CD4-positive, alpha-beta T cell treated with Interleukin-4 for 1 hour (primary cell): ENCODE results near the gene TTC34.
A peak's percentile ranks its signal among the peaks of the same experiment; 100 is the strongest.
"Not testable (repeated sequence)": the region's sequence is repeated elsewhere in the genome, so short reads cannot be mapped to it uniquely, and the experiment has no call there.

ENCODE experiments used
- DNase-seq, 2 donors: peaks; one replicate each; pipeline ENCODE4 v3.0.0-alpha.2; 2020 to 2022

TTC34 gene

DNA sequence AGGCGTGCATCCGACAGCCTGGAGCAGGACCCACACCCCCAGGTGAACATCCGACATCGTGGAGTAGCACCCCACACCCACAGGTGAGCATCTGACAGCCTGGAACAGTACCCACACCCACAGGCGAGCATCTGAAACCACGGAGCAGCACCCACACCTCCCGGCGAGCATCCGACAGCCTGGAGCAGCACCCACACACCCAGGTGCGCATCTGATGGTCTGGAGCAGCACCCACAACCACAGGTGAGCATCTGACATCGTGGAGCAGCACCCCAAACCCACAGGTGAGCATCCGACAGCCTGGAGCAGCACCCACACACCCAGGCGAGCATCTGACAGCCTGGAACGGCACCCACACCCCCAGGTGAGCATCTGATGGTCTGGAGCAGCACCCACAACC lies 46.1 kb downstream of the TTC34 start:
- DNase-seq: not testable (repeated sequence)

DNA sequence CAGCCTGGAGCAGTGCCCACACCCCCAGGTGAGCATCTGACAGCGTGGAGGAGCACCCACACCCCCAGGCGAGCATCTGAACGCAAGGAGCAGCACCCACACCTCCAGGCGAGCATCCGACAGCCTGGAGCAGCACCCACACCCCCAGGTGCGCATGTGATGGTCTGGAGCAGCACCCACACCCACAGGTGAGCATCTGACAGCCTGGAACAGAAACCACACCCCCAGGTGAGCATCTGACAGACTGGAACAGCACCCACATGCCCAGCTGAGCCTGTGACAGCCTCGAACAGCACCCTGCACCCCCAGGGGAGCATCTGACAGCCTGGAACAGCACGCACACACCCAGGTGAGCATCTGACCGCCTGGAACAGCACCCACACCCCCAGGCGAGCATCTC lies 46.9 kb downstream of the TTC34 start:
- DNase-seq: not testable (repeated sequence)

DNA sequence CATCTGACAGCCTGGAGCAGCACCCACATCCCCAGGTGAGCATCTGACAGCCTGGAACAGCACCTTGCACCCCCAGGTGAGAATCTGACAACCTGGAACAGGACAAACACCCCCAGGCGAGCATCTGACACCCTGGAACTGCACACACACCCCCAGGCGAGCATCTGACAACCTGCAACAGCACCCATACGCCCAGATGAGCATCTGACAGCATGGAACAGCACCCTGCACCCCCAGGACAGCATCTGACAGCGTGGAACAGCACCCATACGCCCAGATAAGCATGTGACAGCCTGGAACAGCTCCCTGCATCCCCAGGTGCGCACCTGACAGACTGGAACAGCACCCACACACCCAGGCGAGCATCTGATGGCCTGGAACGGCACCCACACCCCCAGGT lies 49.0 kb downstream of the TTC34 start:
- not testable (repeated sequence) for DNase-seq

DNA sequence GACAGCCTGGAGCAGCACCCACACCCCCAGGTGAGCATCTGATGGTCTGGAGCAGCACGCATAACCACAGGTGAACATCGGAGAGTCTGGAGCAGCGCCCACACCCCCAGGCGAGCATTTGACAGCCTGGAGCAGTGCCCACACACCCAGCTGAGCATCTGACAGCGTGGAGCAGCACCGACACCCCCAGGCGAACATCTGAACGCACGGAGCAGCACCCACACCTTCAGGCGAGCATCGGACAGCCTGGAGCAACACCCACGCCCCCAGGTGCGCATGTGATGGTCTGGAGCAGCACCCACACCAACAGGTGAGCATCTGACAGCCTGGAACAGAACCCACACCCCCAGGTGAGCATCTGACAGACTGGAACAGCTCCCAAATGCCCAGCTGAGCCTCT lies 49.6 kb downstream of the TTC34 start:
- not testable (repeated sequence) for DNase-seq

DNA sequence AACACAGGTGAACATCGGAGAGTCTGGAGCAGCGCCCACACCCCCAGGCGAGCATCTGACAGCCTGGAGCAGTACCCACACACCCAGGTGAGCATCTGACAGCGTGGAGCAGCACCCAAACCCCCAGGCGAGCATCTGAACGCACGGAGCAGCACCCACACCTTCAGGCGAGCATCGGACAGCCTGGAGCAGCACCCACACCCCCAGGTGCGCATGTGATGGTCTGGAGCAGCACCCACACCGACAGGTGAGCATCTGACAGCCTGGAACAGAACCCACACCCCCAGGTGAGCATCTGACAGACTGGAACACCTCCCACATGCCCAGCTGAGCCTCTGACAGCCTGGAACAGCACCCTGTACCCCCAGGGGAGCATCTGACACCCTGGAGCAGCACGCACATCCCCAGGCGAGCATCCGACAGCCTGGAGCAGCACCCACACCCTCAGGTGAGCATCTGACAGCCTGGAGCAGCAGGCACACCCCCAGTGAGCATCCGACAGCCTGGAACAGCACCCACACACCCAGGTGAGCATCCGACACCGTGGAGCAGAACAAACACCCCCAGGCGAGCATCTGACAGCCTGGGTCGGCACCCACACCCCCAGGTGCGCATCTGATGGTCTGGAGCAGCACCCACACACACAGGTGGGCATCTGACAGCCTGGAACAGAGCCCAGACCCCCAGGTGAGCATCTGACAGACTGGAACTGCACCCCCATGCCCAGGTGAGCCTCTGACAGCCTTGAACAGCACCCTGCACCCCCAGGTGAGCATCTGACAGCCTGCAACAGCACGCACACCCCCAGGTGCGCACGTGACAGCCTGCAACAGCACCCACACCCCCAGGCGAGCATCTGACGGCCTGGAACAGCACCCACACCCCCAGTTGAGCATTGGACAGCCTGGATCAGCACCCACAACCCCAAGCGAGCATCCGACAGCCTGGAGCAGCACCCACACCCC lies 50.4 kb downstream of the TTC34 start:
- not testable (repeated sequence) for DNase-seq

DNA sequence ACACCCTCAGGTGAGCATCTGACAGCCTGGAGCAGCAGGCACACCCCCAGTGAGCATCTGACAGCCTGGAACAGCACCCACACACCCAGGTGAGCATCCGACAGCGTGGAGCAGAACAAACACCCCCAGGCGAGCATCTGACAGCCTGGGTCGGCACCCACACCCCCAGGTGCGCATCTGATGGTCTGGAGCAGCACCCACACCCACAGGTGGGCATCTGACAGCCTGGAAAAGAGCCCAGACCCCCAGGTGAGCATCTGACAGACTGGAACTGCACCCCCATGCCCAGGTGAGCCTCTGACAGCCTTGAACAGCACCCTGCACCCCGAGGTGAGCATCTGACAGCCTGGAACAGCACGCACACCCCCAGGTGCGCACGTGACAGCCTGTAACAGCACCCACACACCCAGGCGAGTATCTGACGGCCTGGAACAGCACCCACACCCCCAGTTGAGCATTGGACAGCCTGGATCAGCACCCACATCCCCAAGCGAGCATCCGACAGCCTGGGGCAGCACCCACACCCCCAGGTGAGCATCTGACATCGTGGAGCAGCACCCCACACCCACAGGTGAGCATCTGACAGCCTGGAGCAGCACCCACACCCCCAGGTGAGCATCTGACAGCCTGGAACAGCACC lies 51.3 kb downstream of the TTC34 start:
- not testable (repeated sequence) for DNase-seq

DNA sequence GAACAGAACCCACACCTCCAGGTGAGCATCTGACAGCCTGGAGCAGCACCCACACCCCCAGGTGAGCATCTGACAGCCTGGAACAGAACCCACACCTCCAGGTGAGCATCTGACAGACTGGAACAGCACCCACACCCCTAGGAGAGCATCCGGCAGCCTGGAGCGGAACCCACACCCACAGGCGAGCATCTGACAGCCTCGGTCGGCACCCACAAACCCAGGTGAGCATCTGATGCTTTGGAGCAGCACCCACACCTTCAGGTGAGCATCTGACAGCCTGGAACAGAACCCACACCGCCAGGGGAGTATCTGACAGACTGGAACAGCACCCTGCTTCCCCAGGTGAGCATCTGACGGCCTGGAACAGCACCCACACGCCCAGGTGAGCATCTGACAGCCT lies 52.9 kb downstream of the TTC34 start:
- DNase-seq: not testable (repeated sequence)

DNA sequence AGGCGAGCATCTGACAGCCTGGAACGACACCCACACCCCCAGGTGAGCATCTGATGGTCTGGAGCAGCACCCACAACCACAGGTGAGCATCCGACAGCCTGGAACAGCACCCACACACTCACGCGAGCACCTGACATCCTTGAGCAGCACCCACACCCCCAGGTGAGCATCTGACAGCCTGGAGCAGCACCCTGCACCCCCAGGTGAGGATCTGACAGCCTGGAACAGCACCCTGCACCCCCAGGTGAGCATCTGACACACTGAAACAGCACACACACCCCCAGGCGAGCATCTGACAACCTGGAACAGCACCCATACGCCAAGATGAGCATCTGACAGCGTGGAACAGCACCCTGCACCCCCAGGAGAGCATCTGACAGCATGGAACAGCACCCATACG lies 106.7 kb downstream of the TTC34 start:
- not testable (repeated sequence) for DNase-seq

DNA sequence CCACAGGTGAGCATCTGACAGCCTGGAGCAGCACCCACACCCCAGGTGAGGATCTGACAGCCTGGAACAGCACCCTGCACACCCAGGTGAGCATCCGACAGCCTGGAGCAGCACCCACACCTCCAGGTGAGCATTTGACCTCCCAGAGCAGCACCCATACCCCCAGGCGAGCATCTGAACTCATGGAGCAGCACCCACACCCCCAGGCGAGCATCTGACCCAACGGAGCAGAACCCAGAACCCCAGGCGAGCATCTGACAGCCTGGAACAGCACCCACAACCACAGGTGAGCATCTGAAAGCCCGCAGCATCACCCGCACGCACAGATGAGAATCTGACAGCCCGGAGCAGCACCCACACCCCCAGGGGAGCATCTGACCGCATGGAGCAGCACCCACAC lies 111.3 kb downstream of the TTC34 start:
- DNase-seq: not testable (repeated sequence)

DNA sequence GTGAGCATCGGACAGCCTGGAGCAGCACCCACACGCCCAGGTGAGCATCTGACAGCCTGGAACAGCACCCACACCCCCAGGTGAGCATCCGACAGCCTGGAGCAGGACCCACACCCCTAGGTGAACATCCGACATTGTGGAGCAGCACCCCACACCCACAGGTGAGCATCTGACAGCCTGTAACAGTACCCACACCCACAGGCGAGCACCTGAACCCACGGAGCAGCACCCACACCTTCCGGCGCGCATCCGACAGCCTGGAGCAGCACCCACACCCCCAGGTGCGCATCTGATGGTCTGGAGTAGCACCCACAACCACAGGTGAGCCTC lies 113.2 kb downstream of the TTC34 start:
- DNase-seq: not testable (repeated sequence)

DNA sequence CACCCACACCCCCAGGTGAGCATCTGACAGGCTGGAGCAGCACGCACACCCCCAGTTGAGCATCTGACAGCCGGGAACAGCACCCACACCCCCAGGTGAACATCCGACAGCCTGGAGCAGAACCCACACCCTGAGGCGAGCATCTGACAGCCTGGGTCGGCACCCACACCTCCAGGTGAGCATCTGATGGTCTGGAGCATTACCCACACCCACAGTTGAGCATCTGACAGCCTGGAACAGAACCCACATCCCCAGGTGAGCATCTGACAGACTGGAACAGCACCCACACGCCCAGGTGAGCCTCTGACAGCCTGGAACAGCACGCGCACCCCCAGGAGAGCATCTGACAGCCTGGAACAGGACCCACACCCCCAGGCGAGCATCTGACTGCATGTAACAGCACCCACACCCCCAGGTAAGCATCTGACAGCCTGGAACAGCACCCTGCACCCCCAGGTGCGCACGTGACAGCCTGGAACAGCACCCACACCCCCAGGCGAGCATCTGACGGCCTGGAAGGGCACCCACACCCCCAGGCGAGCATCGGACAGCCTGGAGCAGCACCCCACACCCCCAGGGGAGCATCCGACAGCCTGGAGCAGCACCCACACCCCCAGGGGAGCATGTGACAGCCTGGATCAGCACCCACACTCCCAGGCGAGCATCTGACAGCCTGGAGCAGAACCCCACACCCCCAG lies 113.7 kb downstream of the TTC34 start:
- DNase-seq: peak in 1 of 2 donors; percentile 13

DNA sequence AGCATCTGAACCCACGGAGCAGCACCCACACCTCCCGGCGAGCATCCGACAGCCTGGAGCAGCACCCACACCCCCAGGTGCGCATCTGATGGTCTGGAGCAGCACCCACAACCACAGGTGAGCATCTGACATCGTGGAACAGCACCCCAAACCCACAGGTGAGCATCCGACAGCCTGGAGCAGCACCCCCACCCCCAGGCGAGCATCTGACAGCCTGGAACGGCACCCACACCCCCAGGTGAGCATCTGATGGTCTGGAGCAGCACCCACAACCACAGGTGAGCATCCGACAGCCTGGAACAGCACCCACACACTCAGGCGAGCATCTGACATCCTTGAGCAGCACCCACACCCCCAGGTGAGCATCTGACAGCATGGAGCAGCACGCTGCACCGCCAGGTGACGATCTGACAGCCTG lies 114.3 kb downstream of the TTC34 start:
- DNase-seq: not testable (repeated sequence)

DNA sequence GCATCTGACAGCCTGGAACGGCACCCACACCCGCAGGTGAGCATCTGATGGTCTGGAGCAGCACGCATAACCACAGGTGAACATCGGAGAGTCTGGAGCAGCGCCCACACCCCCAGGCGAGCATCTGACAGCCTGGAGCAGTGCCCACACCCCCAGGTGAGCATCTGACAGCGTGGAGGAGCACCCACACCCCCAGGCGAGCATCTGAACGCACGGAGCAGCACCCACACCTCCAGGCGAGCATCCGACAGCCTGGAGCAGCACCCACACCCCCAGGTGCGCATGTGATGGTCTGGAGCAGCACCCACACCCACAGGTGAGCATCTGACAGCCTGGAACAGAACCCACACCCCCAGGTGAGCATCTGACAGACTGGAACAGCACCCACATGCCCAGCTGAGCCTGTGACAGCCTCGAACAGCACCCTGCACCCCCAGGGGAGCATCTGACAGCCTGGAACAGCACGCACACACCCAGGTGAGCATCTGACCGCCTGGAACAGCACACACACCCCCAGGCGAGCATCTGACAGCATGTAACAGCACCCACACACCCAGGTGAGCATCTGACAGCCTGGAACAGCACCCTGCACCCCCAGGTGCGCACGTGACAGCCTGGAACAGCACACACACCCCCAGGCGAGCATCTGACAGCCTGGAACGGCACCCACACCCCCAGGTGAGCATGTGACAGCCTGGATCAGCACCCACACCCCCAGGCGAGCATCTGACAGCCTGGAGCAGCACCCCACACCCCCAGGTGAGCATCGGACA lies 115.2 kb downstream of the TTC34 start:
- DNase-seq: not testable (repeated sequence)

DNA sequence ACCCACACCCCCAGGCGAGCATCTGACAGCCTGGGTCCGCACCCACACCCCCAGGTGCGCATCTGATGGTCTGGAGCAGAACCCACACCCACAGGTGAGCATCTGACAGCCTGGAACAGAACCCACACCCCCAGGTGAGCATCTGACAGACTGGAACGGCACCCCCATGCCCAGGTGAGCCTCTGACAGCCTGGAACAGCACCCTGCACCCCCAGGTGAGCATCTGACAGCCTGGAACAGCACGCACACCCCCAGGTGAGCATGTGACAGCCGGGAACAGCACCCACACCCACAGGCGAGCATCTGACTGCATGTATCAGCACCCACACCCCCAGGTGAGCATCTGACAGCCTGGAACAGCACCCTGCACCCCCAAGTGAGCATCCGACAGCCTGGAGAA lies 115.8 kb downstream of the TTC34 start:
- DNase-seq: not testable (repeated sequence)

DNA sequence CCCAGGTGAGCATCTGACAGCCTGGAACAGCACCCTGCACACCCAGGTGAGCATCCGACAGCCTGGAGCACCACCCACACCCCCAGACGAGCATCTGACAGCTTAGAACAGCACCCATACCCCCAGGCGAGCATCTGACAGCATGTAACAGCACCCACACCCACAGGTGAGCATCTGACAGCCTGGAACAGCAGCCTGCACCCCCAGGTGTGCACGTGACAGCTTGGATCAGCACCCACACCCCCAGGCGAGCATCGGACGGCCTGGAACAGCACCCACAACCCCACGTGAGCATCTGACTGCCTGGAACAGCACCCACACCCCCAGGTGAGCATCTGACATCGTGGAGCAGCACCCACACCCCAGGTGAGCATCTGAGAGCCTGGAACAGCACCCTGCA lies 116.6 kb downstream of the TTC34 start:
- not testable (repeated sequence) for DNase-seq

DNA sequence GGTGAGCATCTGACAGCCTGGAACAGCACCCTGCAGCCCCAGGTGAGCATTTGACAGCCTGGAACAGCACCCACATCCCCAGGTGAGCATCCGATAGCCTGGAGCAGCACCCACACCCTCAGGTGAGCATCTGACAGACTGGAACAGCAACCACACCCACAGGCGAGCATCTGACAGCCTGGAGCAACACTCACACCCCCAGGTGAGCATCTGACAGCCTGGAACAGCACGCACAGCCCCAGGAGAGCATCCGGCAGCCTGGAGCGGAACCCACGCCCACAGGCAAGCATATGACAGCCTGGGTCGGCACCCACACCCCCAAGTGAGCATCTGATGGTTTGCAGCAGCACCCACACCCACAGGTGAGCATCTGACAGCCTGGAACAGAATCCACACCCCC lies 117.5 kb downstream of the TTC34 start:
- peak in 1 of 2 donors; percentile 29 for DNase-seq

DNA sequence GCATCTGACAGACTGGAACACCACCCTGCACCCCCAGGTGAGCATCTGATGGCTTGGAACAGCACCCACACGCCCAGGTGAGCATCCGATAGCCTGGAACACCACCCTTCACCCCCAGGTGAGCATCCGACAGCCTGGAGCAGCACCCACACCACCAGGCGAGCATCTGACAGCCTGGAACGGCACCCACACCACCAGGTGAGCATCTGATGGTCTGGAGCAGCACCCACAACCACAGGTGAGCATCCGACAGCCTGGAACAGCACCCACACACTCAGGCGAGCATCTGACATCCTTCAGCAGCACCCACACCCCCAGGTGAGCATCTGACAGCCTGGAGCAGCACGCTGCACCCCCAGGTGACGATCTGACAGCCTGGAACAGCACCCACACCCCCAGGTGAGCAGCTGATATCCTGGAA lies 118.2 kb downstream of the TTC34 start:
- DNase-seq: not testable (repeated sequence)

DNA sequence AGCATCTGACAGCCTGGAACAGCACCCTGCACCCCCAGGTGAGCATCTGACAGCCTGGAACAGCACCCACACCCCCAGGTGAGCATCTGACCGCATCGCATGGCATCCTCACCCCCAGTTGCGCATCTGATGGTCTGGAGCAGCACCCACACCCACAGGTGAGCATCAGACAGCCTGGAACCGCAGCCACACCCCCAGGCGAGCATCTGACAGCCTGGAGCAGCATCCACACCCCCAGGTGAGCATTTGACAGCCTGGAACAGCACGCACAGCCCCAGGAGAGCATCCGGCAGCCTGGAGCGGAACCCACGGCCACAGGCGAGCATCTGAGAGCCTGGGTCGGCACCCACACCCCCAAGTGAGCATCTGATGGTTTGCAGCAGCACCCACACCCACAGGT lies 118.6 kb downstream of the TTC34 start:
- not testable (repeated sequence) for DNase-seq

DNA sequence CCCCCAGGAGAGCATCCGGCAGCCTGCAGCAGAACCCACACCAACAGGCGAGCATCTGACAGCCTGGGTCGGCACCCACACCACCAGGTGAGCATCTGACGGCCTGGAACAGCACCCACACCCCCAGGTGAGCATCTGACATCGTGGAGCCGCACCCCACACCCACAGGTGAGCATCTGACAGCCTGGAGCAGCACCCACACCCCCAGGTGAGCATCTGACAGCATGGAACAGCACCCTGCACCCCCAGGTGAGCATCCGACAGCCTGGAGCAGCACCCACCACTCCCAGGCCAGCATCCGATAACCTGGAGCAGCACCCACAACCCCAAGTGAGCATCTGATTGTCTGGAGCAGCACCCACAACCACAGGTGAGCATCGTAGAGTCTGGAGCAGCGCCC lies 124.8 kb downstream of the TTC34 start:
- not testable (repeated sequence) for DNase-seq

DNA sequence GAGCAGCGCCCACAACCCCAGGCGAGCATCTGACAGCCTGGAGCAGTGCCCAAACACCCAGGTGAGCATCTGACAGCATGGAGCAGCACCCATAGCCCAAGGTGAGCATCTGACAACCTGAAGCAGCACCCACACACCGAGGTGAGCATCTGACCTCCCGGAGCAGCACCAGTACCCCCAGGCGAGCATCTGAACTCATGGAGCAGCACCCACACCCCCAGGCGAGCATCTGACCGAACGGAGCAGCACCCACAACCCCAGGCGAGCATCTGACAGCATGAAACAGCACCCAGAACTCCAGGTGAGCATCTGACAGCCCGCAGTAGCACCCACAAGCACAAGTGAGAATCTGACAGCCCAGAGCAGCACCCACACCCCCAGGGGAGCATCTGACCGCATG lies 129.8 kb downstream of the TTC34 start:
- DNase-seq: not testable (repeated sequence)

DNA sequence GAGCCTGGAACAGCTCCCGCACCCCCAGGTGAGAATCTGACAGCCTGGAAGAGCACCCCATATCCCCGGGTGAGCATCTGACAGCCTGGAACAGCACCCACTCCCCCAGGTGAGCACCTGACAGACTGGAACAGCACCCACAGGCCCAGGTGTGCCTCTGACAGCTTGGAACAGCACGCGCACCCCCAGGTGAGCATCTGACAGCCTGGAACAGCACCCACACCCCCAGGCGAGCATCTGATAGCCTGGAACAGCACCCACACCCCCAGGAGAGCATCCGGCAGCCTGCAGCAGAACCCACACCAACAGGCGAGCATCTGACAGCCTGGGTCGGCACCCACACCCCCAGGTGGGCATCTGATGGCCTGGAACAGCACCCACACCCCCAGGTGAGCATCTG lies 141.7 kb downstream of the TTC34 start:
- not testable (repeated sequence) for DNase-seq

DNA sequence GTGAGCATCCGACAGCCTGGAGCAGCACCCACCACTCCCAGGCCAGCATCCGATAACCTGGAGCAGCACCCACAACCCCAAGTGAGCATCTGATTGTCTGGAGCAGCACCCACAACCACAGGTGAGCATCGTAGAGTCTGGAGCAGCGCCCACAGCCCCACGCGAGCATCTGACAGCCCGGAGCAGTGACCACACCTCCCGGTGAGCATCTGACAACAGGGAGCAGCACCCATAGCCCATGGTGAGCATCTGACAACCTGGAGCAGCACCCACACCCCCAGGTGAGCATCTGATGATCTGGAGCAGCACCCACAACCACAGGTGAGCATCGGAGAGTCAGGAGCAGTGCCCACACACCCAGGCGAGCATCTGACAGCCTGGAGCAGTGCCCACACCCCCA lies 143.6 kb downstream of the TTC34 start:
- not testable (repeated sequence) for DNase-seq

DNA sequence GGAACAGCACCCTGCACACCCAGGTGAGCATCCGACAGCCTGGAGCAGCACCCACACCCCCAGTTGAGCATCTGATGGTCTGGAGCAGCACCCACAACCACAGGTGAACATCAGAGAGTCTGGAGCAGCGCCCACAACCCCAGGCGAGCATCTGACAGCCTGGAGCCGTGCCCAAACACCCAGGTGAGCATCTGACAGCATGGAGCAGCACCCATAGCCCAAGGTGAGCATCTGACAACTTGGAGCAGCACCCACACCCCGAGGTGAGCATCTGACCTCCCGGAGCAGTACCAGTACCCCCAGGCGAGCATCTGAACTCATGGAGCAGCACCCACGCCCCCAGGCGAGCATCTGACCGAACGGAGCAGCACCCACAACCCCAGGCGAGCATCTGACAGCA lies 144.4 kb downstream of the TTC34 start:
- DNase-seq: not testable (repeated sequence)
